Panc1 (cell line): ENCODE measurements around the gene FSTL4.

Experiments used
- POLR2AphosphoS5 ChIP-seq: IDR thresholded peaks from 2 replicates; pipeline ENCODE4 v1.6.1; 2012; ENCODE audit warnings: mild to moderate bottlenecking, low read depth, low read length, moderate library complexity
- SIN3A ChIP-seq: IDR thresholded peaks from 2 replicates; pipeline ENCODE4 v1.6.1; 2012; ENCODE audit warnings: low read depth, mild to moderate bottlenecking, low read length, moderate library complexity, borderline replicate concordance; ENCODE audit not compliant: insufficient read depth
- TCF7L2 ChIP-seq: IDR thresholded peaks from 2 replicates; pipeline ENCODE4 v1.6.1; 2011; ENCODE audit warnings: mild to moderate bottlenecking, low read depth, low read length, inconsistent platforms
- TF ChIP-seq, protein P1 (sequence below): fragments of 450-650 bp; IDR thresholded peaks from 2 replicates; pipeline ENCODE4 v1.5.1; 2017; ENCODE audit warnings: mild to moderate bottlenecking
- TF ChIP-seq, protein P2 (sequence below), 2 experiments: IDR thresholded peaks; 2 replicates each; pipeline ENCODE4 v1.6.1; 2011 to 2012; ENCODE audit warnings: low read depth in 2 of 2, control low read depth in 1 of 2, low read length in 1 of 2, mild to moderate bottlenecking in 1 of 2, moderate library complexity in 1 of 2; ENCODE audit not compliant: insufficient read depth in 1 of 2

DNA sequence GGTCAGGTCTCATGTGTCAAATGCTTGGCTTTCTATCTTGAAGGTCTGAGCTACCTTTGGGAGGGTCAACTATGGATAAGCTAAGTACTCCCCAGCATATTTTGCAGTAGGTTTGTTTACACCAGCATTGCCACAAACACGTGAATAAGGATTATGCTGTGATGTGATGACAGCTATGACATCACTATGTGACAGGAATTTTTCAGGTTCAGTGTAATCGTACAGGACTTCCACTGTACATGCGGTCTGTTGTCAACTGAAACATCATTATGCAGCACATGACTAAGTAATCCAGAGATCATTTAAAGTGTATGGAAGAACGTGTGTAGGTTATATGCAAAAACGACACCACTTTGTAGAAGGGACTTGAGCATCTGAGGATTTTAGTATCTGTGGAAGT, 104.0 kb downstream of the FSTL4 start:
- TF ChIP-seq TCF7L2 (no peak), SIN3A (no peak), POLR2AphosphoS5 (no peak)
- TF ChIP-seq, protein P1, sequence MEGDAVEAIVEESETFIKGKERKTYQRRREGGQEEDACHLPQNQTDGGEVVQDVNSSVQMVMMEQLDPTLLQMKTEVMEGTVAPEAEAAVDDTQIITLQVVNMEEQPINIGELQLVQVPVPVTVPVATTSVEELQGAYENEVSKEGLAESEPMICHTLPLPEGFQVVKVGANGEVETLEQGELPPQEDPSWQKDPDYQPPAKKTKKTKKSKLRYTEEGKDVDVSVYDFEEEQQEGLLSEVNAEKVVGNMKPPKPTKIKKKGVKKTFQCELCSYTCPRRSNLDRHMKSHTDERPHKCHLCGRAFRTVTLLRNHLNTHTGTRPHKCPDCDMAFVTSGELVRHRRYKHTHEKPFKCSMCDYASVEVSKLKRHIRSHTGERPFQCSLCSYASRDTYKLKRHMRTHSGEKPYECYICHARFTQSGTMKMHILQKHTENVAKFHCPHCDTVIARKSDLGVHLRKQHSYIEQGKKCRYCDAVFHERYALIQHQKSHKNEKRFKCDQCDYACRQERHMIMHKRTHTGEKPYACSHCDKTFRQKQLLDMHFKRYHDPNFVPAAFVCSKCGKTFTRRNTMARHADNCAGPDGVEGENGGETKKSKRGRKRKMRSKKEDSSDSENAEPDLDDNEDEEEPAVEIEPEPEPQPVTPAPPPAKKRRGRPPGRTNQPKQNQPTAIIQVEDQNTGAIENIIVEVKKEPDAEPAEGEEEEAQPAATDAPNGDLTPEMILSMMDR, result no peak
- TF ChIP-seq, protein P2, sequence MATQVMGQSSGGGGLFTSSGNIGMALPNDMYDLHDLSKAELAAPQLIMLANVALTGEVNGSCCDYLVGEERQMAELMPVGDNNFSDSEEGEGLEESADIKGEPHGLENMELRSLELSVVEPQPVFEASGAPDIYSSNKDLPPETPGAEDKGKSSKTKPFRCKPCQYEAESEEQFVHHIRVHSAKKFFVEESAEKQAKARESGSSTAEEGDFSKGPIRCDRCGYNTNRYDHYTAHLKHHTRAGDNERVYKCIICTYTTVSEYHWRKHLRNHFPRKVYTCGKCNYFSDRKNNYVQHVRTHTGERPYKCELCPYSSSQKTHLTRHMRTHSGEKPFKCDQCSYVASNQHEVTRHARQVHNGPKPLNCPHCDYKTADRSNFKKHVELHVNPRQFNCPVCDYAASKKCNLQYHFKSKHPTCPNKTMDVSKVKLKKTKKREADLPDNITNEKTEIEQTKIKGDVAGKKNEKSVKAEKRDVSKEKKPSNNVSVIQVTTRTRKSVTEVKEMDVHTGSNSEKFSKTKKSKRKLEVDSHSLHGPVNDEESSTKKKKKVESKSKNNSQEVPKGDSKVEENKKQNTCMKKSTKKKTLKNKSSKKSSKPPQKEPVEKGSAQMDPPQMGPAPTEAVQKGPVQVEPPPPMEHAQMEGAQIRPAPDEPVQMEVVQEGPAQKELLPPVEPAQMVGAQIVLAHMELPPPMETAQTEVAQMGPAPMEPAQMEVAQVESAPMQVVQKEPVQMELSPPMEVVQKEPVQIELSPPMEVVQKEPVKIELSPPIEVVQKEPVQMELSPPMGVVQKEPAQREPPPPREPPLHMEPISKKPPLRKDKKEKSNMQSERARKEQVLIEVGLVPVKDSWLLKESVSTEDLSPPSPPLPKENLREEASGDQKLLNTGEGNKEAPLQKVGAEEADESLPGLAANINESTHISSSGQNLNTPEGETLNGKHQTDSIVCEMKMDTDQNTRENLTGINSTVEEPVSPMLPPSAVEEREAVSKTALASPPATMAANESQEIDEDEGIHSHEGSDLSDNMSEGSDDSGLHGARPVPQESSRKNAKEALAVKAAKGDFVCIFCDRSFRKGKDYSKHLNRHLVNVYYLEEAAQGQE (IDR thresholded peaks at IDR 0.05; ENCODE audit: insufficient read depth in 1 of 2, low read depth in 2 of 2, low read length in 1 of 2), result no peak
